AG04449 (cell line): ENCODE measurements around the gene SYNE4.
"Not testable (repeated sequence)": the region's sequence is repeated elsewhere in the genome, so short reads cannot be mapped to it uniquely, and the experiment has no call there.

Experiments
- CTCF ChIA-PET: fragments of 350-600 bp; formaldehyde crosslinking; extraction: SDS; loops from one replicate; lab custom pipeline; 2021; ENCODE audit warnings: antibody characterized with exemption; lab: Yijun Ruan, JAX
- POLR2A ChIA-PET: fragments of 400-600, 350-600 bp; formaldehyde crosslinking; extraction: SDS; loops from one replicate; lab custom pipeline; 2020; ENCODE audit warnings: antibody characterized with exemption, inconsistent platforms; lab: Yijun Ruan, JAX
- DNase-seq: peaks from one replicate; pipeline ENCODE4 v3.0.0-alpha.2; 2010; ENCODE audit warnings: low read depth, low spot score
- H3K4me3 ChIP-seq: 2 replicates; pipeline ENCODE4 v1.5.1; 2011; ENCODE audit warnings: low read depth, mild to moderate bottlenecking, control low read depth, low read length
- TF ChIP-seq, protein P1 (sequence below): IDR thresholded peaks from one replicate; pipeline ENCODE4 v1.5.1; 2011; ENCODE audit warnings: mild to moderate bottlenecking, moderate library complexity, low read length, control low read depth, inconsistent platforms; ENCODE audit not compliant: insufficient read depth; ENCODE audit errors: missing control alignments

The SYNE4 gene

GRCh38 chr19:35963514-35963913 is 45.1 kb downstream of the SYNE4 start:
- DNase-seq: no peak
- POLR2A ChIA-PET: no interaction called here
- no peak overlapping the region for H3K4me3 ChIP-seq
- CTCF ChIA-PET: interaction anchor here (0.8 to 1.4 kb wide), 2 partner anchors 17 to 30 kb away, joined by 3 to 4 read pairs; no protein-coding TSS in a partner anchor
- TF ChIP-seq, protein P1, sequence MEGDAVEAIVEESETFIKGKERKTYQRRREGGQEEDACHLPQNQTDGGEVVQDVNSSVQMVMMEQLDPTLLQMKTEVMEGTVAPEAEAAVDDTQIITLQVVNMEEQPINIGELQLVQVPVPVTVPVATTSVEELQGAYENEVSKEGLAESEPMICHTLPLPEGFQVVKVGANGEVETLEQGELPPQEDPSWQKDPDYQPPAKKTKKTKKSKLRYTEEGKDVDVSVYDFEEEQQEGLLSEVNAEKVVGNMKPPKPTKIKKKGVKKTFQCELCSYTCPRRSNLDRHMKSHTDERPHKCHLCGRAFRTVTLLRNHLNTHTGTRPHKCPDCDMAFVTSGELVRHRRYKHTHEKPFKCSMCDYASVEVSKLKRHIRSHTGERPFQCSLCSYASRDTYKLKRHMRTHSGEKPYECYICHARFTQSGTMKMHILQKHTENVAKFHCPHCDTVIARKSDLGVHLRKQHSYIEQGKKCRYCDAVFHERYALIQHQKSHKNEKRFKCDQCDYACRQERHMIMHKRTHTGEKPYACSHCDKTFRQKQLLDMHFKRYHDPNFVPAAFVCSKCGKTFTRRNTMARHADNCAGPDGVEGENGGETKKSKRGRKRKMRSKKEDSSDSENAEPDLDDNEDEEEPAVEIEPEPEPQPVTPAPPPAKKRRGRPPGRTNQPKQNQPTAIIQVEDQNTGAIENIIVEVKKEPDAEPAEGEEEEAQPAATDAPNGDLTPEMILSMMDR: no peak

GRCh38 chr19:35960432-35960972 is 48.1 kb downstream of the SYNE4 start:
- ChIA-PET POLR2A (no interaction called here), CTCF (interaction anchor here (1.2 kb wide), 1 partner anchor 31 kb away, joined by 3 read pairs; no protein-coding TSS in a partner anchor)
- DNase-seq: no peak
- H3K4me3 ChIP-seq: no peak overlapping the region
- TF ChIP-seq, protein P1: no peak

DNA sequence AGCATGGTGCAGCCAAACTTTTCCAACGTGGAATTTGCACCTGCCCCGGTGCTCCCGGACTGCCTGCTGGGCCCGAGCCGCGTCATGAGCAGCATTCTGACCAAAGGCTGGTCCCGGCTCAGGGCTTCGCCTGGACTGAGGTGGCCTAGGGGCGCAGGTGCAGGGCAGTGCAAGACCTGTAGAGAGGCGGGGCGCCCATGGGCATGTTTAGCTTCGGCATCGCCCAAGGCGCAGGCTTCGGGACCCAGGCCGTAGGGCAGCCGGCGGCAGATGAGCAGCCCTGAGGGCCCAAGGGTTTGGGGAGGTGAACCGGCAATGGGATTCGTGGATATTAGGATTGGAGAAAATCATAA is 48.7 kb downstream of the SYNE4 start:
- no peak overlapping the region for H3K4me3 ChIP-seq
- POLR2A ChIA-PET: no interaction called here
- DNase-seq: no peak
- CTCF ChIA-PET: interaction anchor here (1.2 kb wide), 1 partner anchor 32 kb away, joined by 3 read pairs; no protein-coding TSS in a partner anchor
- TF ChIP-seq, protein P1: no peak

DNA sequence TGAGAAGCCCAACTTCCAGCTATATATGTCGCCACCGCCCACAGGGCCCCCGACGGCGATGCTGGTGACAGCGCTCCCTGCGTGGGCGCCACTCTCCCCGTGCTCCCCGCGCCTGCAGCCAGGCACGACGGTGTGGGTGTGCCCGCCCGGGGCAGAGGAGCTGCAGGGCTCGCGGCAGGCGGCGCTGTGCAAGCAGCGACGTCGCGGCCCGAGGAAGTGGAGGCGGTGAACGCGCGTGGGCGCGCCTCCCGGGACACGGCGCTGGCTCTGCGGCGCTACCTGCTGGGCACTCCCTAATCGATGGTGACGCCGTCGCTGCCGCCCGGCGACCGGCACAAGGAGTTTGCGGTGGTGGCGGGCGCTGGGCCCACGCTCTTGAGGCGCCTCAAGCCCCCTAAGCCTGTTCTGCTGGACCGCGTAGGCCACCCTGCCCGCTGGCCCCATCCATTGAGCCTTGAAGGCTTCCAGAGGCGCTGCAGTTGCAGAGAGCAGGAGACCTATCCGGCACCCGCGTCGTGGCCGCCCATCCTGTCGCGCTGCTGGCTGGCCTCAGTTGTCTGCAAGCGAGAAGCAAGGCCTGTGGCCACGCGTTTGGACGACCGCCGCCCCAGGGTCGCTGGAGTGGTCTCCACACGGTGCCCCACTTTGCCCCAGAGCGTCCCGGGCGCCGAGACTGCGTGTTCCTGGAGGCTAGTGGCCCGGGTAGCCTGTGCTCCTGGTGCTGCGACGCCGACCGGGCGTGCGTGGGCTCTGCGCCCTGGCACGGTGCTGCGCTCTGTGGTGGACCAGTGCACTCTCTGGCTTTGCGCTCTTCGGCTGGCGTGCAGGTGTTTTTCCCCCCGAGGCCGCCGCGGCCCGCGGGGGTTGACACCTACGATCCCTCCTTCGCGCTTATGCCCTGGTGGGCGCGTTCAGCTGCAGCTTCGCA is 49.3 kb downstream of the SYNE4 start:
- no peak for DNase-seq
- POLR2A ChIA-PET: no interaction called here
- TF ChIP-seq, protein P1: peak; percentile 34
- H3K4me3 ChIP-seq: no peak overlapping the region
- CTCF ChIA-PET: interaction anchor here (0.6 to 1.9 kb wide), 4 partner anchors 10 to 282 kb away, joined by 3 to 8 read pairs (median 4); no protein-coding TSS in a partner anchor

DNA sequence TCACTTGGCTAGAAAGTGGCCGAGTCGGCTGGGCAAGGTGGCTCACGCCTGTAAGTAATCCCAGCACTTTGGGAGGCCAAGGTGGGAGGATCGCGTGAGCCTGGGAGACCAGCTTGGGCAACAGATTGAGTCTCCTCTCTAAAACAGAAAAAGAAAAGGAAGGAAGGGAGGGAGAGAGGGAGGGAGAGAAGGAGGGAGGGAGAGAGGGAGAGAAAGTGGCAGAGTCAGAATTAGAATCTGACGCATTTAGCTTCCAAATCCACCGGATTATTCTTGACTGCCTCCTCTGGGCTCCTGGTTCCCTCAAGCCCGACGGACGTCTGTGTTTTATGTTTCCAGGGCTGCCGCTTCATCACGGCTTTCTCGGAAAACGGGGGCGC is 50.0 kb downstream of the SYNE4 start:
- no peak for DNase-seq
- CTCF ChIA-PET: interaction anchor here (0.6 to 1.9 kb wide), 3 partner anchors 9 to 282 kb away, joined by 3 to 8 read pairs (median 5); no protein-coding TSS in a partner anchor
- POLR2A ChIA-PET: no interaction called here
- H3K4me3 ChIP-seq: no peak overlapping the region
- TF ChIP-seq, protein P1: no peak

DNA sequence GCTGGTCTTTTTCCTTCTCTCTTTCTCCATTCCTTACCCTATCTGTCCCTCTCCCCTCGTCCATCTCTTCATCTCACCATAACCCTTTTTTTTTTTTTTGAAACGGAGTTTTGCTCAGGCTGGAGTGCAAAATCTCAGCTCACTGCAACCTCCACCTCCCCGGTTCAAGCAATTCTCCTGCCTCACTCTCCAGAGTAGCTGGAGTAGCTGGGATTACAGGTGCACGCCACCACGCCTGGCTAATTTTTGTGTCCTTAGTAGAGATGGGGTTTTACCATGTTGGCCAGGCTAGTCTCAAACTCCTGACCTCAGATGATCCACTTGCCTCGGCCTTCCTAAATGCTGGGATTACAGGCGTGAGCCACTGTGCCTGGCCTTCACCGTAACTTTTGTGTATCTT is 51.2 kb downstream of the SYNE4 start:
- CTCF ChIA-PET: interaction anchor here (1.6 kb wide), 1 partner anchor 13 kb away, joined by 5 read pairs; no protein-coding TSS in a partner anchor
- DNase-seq, H3K4me3 ChIP-seq, POLR2A ChIA-PET: not testable (repeated sequence)
